H1 (cell line): ENCODE results near the gene FASLG. TPM values are rescaled to one million over a fixed set of nuclear protein-coding genes. Genes with fewer than 3 reads are reported as not detected.

Experiments
- CTCF ChIA-PET: fragments of 300-600 bp; sonication (Branson Sonifier 250); formaldehyde crosslinking; loops from one replicate; lab custom pipeline; 2021; ENCODE audit not compliant: partially characterized antibody; lab: Charles Lee
- POLR2A ChIA-PET: fragments of 300-600 bp; sonication (Branson Sonifier 250); formaldehyde crosslinking; loops from one replicate; lab custom pipeline; 2021; ENCODE audit warnings: inconsistent platforms; ENCODE audit not compliant: partially characterized antibody; lab: Charles Lee
- DNase-seq, 2 experiments: peaks; one replicate each; pipeline versions ENCODE4 v3.0.0 to v3.0.0-alpha.2; 2010 to 2022; ENCODE audit warnings: low spot score in 2 of 2, low read depth in 1 of 2, mixed read lengths in 1 of 2
- FAIRE-seq: peaks from 2 replicates; lab custom pipeline; 2011; peaks lifted over from hg19 to GRCh38; lab: Jason Lieb, UNC
- H2AFZ ChIP-seq: 2 replicates; pipeline ENCODE4 v1.8.1; 2012; ENCODE audit warnings: low read length, inconsistent platforms
- H2AK5ac ChIP-seq: 2 replicates; pipeline ENCODE4 v1.6.1; 2013; ENCODE audit warnings: low read depth, low read length
- H2BK120ac ChIP-seq: replicated peaks from 2 replicates; pipeline ENCODE3; 2013; ENCODE audit warnings: low read depth, low read length, inconsistent platforms
- H2BK12ac ChIP-seq: 2 replicates; pipeline ENCODE4 v1.6.1; 2013; ENCODE audit warnings: low read depth, low read length
- H2BK15ac ChIP-seq: 2 replicates; pipeline ENCODE4 v1.6.1; 2013; ENCODE audit warnings: low read length
- H2BK20ac ChIP-seq: 2 replicates; pipeline ENCODE4 v1.6.1; 2013; ENCODE audit warnings: low read length
- H2BK5ac ChIP-seq: 2 replicates; pipeline ENCODE4 v1.6.1; 2013; ENCODE audit warnings: low read depth, low read length
- H3K14ac ChIP-seq: 2 replicates; pipeline ENCODE4 v1.6.1; 2013; ENCODE audit warnings: inconsistent platforms; ENCODE audit not compliant: insufficient read length
- H3K18ac ChIP-seq: 2 replicates; pipeline ENCODE4 v1.6.1; 2013; ENCODE audit warnings: low read length; ENCODE audit errors: extremely low read depth
- H3K23ac ChIP-seq: 2 replicates; pipeline ENCODE4 v1.6.1; 2013; ENCODE audit warnings: inconsistent platforms; ENCODE audit not compliant: insufficient read length
- H3K23me2 ChIP-seq: 2 replicates; pipeline ENCODE4 v1.6.1; 2013; ENCODE audit warnings: low read depth, low read length
- H3K27ac ChIP-seq: 2 replicates; pipeline ENCODE4 v1.6.1; 2011; ENCODE audit warnings: low read depth, low read length, inconsistent platforms
- H3K27me3 ChIP-seq, 4 experiments: replicated peaks in 1 of 4; 1 replicate in 1 of 4; 2 replicates in 3 of 4; pipeline versions ENCODE4 v1.6.1 to v1.8.1; 2011 to 2013; ENCODE audit warnings: low read length in 3 of 4, mild to moderate bottlenecking in 3 of 4, inconsistent platforms in 2 of 4, mixed read lengths in 2 of 4, moderate library complexity in 1 of 4; ENCODE audit not compliant: control insufficient read depth in 3 of 4, insufficient read depth in 3 of 4; ENCODE audit errors: extremely low read depth in 1 of 4
- H3K36me3 ChIP-seq, 4 experiments: 2 replicates each; pipeline versions ENCODE4 v1.6.1 to v1.8.1; 2011 to 2013; ENCODE audit warnings: mild to moderate bottlenecking in 4 of 4, low read length in 3 of 4, moderate library complexity in 2 of 4, control low read depth in 1 of 4, inconsistent platforms in 1 of 4; ENCODE audit not compliant: insufficient read depth in 4 of 4, control insufficient read depth in 2 of 4
- H3K4ac ChIP-seq: replicated peaks from 2 replicates; pipeline ENCODE3; 2013; ENCODE audit warnings: low read length, low read depth, mixed read lengths, inconsistent platforms; ENCODE audit not compliant: insufficient read length
- H3K4me1 ChIP-seq, 4 experiments: replicated peaks in 1 of 4; 1 replicate in 1 of 4; 2 replicates in 3 of 4; pipeline versions ENCODE4 v1.6.1 to v1.8.1; 2011 to 2013; ENCODE audit warnings: low read length in 3 of 4, inconsistent platforms in 2 of 4, mixed read lengths in 1 of 4; ENCODE audit not compliant: insufficient read depth in 4 of 4, control insufficient read depth in 3 of 4
- H3K4me2 ChIP-seq, 2 experiments: 2 replicates each; pipeline versions ENCODE4 v1.6.1 to v1.8.1; 2011 to 2013; ENCODE audit warnings: low read depth in 2 of 2, low read length in 2 of 2, control low read depth in 1 of 2, inconsistent platforms in 1 of 2, mild to moderate bottlenecking in 1 of 2; ENCODE audit not compliant: insufficient read depth in 1 of 2
- H3K4me3 ChIP-seq, 4 experiments: fragments of 200-600, 300-600 bp in 1 of 4; sonication (generic), shearing (Covaris generic), sonication (Bioruptor Twin) in 1 of 4; 2 replicates each; pipeline versions ENCODE4 v1.5.1 to v1.8.1; 2011 to 2016; ENCODE audit warnings: low read length in 4 of 4, low read depth in 3 of 4, control low read depth in 2 of 4, inconsistent platforms in 2 of 4, mild to moderate bottlenecking in 2 of 4, mixed read lengths in 1 of 4, moderate library complexity in 1 of 4; ENCODE audit not compliant: insufficient read depth in 2 of 4; ENCODE audit errors: extremely low read depth in 1 of 4
- H3K56ac ChIP-seq: replicated peaks from 2 replicates; pipeline ENCODE3; 2013; ENCODE audit warnings: low read depth, mild to moderate bottlenecking, mixed read lengths, low read length, inconsistent platforms; ENCODE audit not compliant: insufficient read length
- H3K79me1 ChIP-seq: 2 replicates; pipeline ENCODE4 v1.6.1; 2013; ENCODE audit warnings: low read depth, low read length, control low read depth
- H3K79me2 ChIP-seq, 2 experiments: 2 replicates each; pipeline versions ENCODE4 v1.6.1 to v1.8.1; 2012 to 2013; ENCODE audit warnings: low read length in 2 of 2, mild to moderate bottlenecking in 2 of 2, inconsistent platforms in 1 of 2; ENCODE audit not compliant: insufficient read depth in 2 of 2, control insufficient read depth in 1 of 2
- H3K9ac ChIP-seq, 4 experiments: replicated peaks in 1 of 4; 1 replicate in 1 of 4; 2 replicates in 3 of 4; pipeline versions ENCODE4 v1.6.1 to v1.8.1; 2011 to 2013; ENCODE audit warnings: low read depth in 3 of 4, low read length in 3 of 4, control low read depth in 2 of 4, mild to moderate bottlenecking in 2 of 4, moderate library complexity in 2 of 4, inconsistent platforms in 1 of 4; ENCODE audit errors: extremely low read depth in 1 of 4
- H3K9me3 ChIP-seq, 2 experiments: 2 replicates each; pipeline versions ENCODE4 v1.6.1 to v1.8.1; 2012 to 2013; ENCODE audit warnings: mild to moderate bottlenecking in 2 of 2, moderate library complexity in 2 of 2, control low read depth in 1 of 2, inconsistent platforms in 1 of 2, low read depth in 1 of 2, low read length in 1 of 2, mixed read lengths in 1 of 2; ENCODE audit not compliant: insufficient read depth in 2 of 2
- H4K20me1 ChIP-seq, 2 experiments: replicated peaks in 1 of 2; 2 replicates each; pipeline versions ENCODE3 to v1.8.1; 2011 to 2013; ENCODE audit warnings: inconsistent platforms in 2 of 2, low read length in 2 of 2, mild to moderate bottlenecking in 1 of 2; ENCODE audit not compliant: insufficient read depth in 2 of 2, control insufficient read depth in 1 of 2
- H4K5ac ChIP-seq: 2 replicates; pipeline ENCODE4 v1.6.1; 2013; ENCODE audit warnings: low read length, low read depth, mixed read lengths, inconsistent platforms; ENCODE audit not compliant: insufficient read length
- H4K8ac ChIP-seq: 2 replicates; pipeline ENCODE4 v1.8.0; 2013; ENCODE audit warnings: mild to moderate bottlenecking, moderate library complexity, low read length, inconsistent platforms; ENCODE audit not compliant: insufficient read depth; ENCODE audit errors: extremely low read depth
- H4K91ac ChIP-seq: replicated peaks from 2 replicates; pipeline ENCODE3; 2013; ENCODE audit warnings: low read length, mixed read lengths, inconsistent platforms; ENCODE audit not compliant: insufficient read length
- ASH2L ChIP-seq: fragments of 200-600, 300-600 bp; sonication (generic); IDR thresholded peaks from one replicate; pipeline ENCODE4 v1.7.1; 2017; ENCODE audit warnings: low read length
- CEBPB ChIP-seq: IDR thresholded peaks from 2 replicates; pipeline ENCODE4 v1.6.1; 2012; ENCODE audit warnings: low read depth, low read length
- GABPA ChIP-seq: IDR thresholded peaks from 2 replicates; pipeline ENCODE4 v1.6.1; 2011; ENCODE audit warnings: mild to moderate bottlenecking, low read length, moderate library complexity, borderline replicate concordance; ENCODE audit not compliant: insufficient read depth
- RAD21 ChIP-seq, 2 experiments: IDR thresholded peaks in 1 of 2; conservative IDR thresholded peaks in 1 of 2; 2 replicates each; pipeline ENCODE4 v1.6.1; 2011; ENCODE audit warnings: low read depth in 2 of 2, low read length in 2 of 2, improper control_type of control experiment in 1 of 2, inconsistent platforms in 1 of 2, mild to moderate bottlenecking in 1 of 2, moderate library complexity in 1 of 2
- WGBS, 2 experiments: shearing (Covaris generic) in 1 of 2; methylation state at CpG; one replicate each; pipeline versions ENCODE4 v1.1.6 to v1.1.7; 2013 to 2015; ENCODE audit warnings: low lambda C conversion rate in 2 of 2, mixed read lengths in 2 of 2, inconsistent platforms in 1 of 2, low coverage in 1 of 2, missing lambda C conversion rate in 1 of 2; ENCODE audit not compliant: insufficient replicate concordance in 2 of 2, insufficient coverage in 1 of 2, insufficient read length in 1 of 2; ENCODE audit errors: extremely low coverage in 1 of 2, missing lambda C conversion rate in 1 of 2; 5-methylcytosine and 5-hydroxymethylcytosine counted together
- polyA plus RNA-seq, 7 experiments: library from polyadenylated mRNA; depleted of rRNA in 3 of 7; stranded (reverse) in 5 of 7; unstranded in 2 of 7; fragments of >200 nt in 5 of 7; fragments of 200-250 nt in 2 of 7; gene quantifications; 1 replicate in 5 of 7; 2 replicates in 1 of 7; 4 replicates in 1 of 7; pipeline versions ENCODE4 v1.2.1 to v1.2.3, GENCODE V29; 2011 to 2013; ENCODE audit warnings: missing spikeins in 2 of 7, mixed read lengths in 2 of 7
- total RNA-seq: library from RNA; stranded (reverse); fragmentation: NEBNext Ultra II Directional; extraction: Animal tissue kit (Norgen Biotek cat#: 25700); gene quantifications from 2 replicates; pipeline ENCODE4 v1.2.1, GENCODE V29; 2021
- TF ChIP-seq, protein P1 (sequence below): IDR thresholded peaks from 2 replicates; pipeline ENCODE4 v1.6.1; 2012; ENCODE audit warnings: low read length, inconsistent platforms

The FASLG gene
- total and polyA plus RNA-seq, 2 of the 8 experiments (the other 6 are each of a cell fraction or from before 2014, with no cell fraction given), result not detected

DNA sequence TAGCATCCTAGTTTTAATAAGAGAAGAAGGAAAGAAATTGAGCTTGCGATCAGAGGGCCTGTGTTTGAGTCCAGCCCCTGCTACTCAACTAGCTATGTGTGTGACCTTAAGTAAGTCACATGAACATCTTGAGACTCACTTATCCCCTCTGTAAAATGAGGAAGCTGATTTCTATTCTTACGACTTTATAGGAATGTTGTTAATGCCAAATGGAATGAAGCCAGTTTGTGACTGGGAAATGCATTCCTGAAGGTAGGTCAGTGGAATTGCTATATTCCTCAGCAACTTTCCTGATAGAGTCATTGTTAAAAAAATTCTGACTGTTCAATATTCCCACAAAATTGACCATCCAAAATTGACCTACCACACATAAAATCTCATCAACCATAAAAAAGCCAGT, 14.9 kb downstream of the FASLG start:
- CTCF ChIA-PET, result interaction anchor here (0.6 kb wide), 1 partner anchor 1744 kb away, joined by 3 read pairs; no protein-coding TSS in a partner anchor
- Histone ChIP-seq H3K23me2 (no peaks in the 10 kb centered on the region), H3K18ac (no peak overlapping the region), H3K4ac (no peak overlapping the region), H3K27ac (no peak overlapping the region), H4K8ac (no peak overlapping the region), H2AK5ac (no peak overlapping the region), H2AFZ (no peak overlapping the region), H3K14ac (no peak overlapping the region), H4K91ac (no peak overlapping the region), H3K9me3 (no peaks in the 10 kb centered on the region), H3K23ac (no peak overlapping the region), H2BK12ac (no peak overlapping the region), H3K27me3 (no peaks in the 10 kb centered on the region), H2BK5ac (no peak overlapping the region), H2BK20ac (no peak overlapping the region), H2BK120ac (no peak overlapping the region), H4K5ac (no peak overlapping the region), H3K36me3 (no peaks in the 10 kb centered on the region), H3K56ac (no peak overlapping the region), H3K79me1 (no peaks in the 10 kb centered on the region), H3K4me2 (no peak overlapping the region), H3K79me2 (no peaks in the 10 kb centered on the region), H3K9ac (no peak overlapping the region), H3K4me1 (peaks cover 0 to 7% (median 0%) of the 10 kb centered on the region in 4 experiments; a peak in 1 of 7 replicates), H3K4me3 (no peak overlapping the region), H2BK15ac (no peak overlapping the region), H4K20me1 (no peaks in the 10 kb centered on the region)
- POLR2A ChIA-PET, result no interaction called here
- DNase-seq, result no peak
- no peak for FAIRE-seq
- 74% methylated on average over 2 of the region's 2 CpGs; no CpG with 5 or more reads in 1 of the 2 experiments for WGBS, 2 experiments
- TF ChIP-seq RAD21 (IDR thresholded peaks at IDR 0.05 in 1 of 2, conservative IDR thresholded peaks at IDR 0.05 in 1 of 2; ENCODE audit: low read depth in 2 of 2, low read length in 2 of 2) (no peak), ASH2L (no peak), GABPA (no peak), CEBPB (no peak)
- TF ChIP-seq, protein P1, sequence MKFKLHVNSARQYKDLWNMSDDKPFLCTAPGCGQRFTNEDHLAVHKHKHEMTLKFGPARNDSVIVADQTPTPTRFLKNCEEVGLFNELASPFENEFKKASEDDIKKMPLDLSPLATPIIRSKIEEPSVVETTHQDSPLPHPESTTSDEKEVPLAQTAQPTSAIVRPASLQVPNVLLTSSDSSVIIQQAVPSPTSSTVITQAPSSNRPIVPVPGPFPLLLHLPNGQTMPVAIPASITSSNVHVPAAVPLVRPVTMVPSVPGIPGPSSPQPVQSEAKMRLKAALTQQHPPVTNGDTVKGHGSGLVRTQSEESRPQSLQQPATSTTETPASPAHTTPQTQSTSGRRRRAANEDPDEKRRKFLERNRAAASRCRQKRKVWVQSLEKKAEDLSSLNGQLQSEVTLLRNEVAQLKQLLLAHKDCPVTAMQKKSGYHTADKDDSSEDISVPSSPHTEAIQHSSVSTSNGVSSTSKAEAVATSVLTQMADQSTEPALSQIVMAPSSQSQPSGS, result no peak
